ENCODE measurements around the gene G3BP1.
"Not testable (repeated sequence)": the region's sequence is repeated elsewhere in the genome, so short reads cannot be mapped to it uniquely, and the experiment has no call there.

Gene G3BP1

DNA sequence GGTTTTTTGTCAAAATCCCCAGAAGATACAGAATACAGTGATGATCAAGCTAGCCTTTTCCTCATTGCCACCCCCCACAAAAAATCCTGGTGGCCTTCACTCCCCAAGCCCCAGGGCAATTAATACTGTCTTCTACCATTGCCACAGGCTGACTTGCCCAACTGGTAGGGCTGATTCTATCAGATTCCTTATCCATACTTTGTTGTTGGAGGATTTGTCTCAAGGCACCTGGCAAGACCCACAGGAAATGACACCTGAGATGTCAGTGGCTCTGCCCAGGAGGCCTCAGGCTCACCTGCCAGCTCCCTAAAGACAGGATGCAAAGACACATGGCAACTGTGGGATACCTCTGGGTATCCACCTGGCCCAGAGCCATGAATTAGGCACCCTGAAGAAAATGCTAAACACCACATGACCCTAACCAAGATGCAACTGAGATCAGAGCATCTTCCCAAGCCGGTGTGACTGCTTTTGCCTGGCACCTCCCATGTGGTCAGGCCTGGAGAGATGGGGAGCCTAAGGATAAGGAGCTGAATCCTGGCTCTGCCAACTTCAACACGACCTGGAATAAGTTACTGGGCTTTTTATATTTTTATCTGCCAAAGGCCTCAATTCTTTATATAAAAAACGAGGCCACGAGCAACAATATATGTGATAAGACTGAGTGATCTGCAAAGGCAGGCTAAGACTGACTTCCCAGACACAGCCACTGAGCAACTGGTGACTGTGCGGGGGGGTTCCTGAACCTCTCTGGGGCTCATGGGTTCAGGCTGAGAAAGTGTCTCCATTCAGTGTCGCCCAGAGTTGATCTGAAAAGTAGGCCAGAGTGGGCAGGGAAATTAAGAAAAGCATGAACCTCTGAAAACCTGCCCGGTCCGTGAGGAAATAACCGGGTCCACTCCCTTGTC, 14.3 kb upstream of the G3BP1 start:
- no peak for DNase-seq

DNA sequence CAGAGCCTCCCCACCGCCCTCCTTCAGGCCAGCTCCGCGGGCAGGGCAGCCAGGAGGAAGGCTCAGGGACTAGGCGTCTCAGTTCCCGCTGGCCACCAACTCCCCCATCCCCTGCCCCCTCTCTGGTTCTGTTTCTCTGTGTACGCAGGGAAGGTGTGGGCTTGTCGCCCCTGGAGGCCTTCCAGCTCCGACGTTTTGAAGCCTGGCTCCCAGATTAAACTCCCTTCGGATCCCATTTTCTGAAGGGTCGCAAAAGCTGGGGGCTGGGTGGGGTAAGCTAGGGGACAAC, 13.7 kb upstream of the G3BP1 start:
- DNase-seq = no peak

DNA sequence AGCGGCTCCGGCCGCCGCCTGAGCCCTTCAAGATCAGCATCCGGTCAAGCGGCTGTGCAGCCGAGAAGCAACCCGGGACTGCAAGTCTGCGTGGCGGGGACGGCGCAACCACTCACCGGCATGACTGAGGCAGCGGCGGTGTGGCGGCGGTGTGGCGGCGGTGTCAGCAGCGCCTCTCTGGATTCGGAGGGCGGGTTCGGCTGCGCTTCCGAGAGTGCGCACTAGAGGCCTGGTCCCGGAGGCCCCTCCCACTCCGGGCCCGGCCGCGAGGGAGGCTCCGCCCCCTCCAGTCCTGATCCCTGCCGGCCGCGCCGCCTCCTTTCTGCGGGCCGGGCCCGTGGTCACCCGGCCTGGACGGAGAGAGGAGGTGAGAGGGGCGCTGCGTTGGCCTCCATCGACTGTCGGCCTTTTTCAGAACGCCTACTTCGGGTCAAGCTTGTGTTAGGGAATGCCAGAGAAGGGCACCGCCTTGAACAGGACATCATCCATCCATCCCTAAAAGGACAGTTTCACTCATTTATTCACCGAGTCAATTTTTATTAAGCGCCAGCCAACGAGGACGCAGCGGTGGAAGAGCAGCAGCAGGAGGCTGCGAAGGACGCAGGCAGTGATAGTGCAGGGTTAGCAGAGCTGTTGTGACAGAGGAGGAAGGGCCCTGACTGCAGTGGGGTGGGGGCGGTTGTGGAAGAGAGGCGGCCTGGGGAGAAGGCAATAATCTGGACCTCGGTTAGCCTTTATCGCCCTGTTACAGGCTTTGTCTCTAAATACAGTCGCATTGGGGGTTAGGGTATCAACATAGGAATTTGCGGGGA, 13.1 kb upstream of the G3BP1 start, which contains the start of gene ATOX1:
ATOX1 (minus strand) TSS at position 202 of the 812 bp plus-strand sequence; CDS start at position 122, 80 bp downstream.
- peak; percentile 55 for DNase-seq

DNA sequence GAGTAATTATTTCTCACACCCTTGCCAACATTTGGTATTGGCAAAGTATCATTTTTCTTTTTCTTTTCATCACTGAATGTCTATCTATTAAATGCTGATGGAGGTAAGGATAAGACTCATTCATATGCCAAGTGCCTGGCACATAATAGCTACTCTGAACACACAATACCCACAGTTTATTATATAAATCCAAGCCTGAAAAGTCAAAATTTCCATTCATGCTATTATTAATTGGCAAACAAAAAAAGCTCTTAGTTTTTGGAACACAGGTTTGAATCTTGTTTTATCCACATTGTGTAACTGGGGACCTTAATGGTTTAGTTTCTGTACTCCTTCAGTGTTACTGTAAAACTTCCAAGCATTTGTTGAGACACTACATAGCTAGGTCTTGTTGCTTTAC, 7.0 kb upstream of the G3BP1 start:
- no peak for DNase-seq

DNA sequence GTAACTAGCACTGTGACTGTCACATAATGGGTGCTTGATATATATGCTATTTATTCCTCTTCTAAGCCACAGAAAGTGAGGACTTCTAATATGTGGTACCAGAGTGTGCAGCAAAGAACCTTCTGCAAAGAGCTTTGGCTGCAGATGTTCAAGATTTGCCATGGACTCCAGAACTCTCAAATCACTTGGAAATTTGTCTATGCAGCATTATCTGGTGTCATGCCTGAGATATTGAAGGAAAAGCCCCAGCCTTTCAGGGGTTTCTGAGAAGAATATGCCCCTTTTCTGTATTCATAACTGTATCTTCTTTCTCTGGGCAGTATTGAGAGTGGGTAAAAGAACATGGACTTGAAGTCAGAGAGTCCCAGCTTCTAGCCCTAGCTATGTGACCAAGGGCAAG, 4.8 kb upstream of the G3BP1 start:
- DNase-seq = no peak

DNA sequence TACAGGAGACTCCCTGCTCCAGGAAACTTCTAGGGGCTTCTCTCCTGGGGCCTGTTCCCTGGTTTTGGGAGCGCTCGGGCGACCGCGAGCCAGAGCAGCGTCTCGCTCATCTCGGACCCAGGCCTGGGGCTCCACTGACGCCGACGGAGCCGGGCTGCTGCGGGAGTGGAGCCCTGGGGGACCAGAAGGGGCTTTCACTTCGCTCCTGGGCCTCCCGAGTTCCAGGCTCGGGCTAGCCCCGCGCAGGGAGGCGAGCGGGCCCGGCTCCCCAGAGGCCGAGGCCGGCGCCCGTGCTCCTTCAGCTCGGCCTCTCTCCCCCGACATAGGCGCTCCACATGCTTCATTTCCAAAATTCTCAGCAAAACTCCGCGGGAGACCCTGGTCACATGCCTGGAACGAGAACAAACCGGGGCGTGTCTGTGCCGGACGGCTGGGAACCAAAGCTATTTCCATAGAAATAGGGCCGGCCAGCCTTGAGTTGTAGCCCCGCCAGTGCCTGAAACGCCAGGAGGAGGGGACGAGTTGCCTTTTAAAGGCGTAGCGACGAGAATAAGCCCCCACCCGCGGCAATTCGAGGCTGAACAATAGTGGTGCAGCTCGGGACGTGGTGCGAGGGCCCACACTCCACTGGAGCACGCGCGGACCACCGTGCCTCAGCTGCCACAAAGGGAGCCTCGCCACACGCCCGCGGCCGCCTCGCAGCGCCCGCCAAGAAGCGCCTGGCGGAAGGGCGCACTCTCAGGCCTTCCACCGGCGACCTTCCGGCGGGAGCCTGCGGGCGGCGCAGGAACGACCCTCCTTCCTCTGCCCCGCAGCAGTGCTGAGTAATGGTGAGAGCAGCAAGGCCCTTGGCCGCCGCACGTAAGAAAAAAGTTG, 1.1 kb upstream of the G3BP1 start:
- peak; percentile 45 for DNase-seq

DNA sequence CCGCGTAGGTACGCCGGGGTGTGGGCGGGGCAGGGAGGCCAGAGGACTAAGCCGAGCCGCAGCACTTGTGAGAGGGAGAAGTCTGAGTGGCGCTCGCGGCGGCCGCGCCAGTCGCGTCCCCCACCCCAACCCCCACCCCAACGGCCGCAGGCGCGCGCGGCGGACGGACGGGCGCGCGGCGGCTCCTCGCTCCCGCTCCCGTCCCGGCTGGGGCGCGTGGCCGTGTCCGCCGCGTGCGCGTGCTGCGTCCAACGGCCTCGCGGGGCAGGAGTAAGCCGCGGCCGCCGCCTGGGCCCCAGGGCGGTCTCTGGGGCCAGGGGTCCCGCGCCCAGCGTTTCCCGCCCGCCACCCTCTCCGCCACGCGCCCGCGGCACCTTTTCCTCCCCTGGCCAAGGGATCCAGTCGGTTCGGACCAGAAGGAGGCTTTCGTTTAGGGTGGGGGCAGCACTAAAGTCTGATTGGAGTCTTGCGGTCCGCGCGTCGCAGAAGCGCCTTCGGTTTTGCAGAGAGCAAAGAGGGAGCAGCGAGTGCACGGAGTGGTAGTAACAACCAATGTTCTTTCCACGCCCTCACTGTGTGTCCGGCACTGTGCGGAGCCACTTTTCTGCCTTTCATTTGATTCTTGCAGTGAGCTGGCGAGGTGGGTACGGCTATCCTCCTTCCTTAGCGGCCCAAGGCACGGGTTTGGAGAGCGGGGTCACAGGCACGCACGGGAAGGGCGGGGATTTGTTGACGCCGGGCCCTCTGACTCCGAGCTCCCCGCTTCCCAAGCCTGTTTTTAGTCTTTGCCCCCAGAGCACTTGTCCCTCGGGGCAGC, 483 bp downstream of the G3BP1 start:
- DNase-seq = peak; percentile 25

DNA sequence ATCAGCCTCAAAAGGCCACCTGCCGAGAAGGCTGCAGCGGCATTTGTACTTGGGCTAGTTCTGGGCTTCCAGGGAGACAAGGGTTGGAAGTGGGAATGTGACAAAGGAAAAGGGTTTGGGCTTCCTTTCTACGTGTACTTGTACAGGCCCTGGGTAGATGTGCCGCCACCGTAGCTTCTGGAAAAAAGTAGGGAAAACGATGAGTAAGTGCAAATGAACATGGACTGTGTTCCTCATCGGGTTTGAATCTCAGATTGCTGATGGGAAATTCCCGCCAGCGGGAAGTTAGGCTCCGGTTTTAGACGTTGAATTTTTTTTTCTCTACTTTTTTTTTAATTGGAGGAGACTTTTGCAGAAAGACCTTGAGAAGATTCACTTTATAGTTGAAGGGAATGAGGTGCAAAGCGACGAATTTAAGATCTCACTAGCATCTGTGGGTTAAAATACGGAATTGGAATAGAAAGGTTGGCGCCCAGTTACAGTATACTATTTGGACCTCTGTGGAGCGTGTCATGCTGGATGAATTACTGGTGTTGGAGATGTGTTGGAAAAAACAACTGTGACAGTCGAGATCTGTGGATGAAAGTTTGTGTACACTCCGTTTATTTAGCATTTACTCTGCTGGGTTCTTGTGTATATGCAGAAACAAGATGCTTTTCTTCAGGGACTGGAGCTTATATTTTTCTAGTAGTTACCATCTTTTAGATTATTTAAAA, 1.2 kb downstream of the G3BP1 start:
- no peak for DNase-seq

DNA sequence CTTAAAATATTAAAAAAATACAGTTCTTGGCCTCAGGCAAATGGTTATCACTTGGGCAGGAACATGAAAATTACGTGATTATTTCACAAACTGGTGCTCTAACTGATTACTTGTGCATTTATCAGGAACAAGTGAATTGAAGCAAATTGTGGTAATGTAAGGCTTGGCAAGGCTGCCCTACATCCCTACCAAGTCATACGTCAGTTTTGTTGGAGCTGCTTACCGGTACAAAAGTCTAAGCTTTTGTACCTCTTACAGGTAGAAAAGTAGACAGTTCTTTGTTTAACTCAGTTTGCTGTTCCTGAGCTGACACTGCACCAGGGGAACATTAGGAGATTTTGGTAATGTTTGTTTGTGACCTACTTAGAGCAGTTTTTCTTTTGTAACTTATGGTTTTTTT, 2.2 kb downstream of the G3BP1 start:
- DNase-seq = no peak

DNA sequence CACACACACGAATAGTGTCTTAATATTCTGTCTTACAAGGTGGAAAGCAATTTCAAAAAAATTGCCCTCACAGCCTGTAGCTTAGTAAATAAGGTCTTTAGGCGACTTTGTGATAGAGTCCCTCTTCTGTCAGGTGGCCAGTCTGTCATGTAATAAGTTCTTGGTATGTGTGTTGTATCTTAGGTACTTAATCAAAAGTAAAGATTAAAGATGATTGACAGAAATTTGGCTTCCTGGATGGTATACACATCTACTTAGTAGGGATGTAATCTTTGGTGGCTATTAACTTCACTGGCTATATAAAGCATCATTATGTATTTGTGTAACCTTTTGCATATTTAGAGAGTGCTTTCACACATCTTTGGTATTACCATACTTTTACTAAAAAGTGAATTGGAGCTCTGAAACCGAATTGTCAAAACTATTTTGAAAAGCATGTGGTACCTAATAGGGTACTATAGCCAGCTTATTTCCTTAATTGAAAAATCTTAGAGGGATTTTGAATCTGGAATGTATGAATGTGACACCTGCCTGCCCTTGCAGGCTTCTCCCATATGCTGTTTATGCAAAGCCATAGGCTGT, 3.4 kb downstream of the G3BP1 start:
- no peak for DNase-seq

DNA sequence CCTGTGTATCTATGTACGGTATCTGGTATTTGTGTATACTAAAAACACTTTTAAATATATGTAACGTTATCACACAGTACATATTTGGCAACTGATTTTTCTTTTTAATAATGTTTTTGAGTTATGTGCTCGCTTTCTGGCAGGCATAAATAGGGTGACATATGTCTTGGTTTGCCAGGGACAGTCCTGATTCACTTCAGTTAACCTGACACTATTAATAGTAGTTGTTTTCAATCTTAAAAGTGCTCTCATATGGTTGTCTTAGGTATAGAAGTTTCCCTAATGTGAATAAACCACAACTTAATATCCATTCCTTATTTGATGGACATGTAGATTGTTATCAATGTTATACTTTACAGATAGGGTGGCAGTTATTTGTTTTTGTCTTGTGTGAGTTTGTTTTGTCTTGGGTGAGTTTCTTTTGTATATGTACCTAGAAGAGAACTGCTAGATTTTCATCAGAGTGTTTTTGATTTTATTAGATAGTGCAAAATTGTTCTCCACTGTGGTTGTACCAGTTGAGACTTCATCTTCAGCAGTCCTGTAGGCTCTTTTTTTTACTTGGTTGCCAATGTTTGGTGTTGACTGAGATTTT, 7.9 kb downstream of the G3BP1 start:
- DNase-seq = no peak

DNA sequence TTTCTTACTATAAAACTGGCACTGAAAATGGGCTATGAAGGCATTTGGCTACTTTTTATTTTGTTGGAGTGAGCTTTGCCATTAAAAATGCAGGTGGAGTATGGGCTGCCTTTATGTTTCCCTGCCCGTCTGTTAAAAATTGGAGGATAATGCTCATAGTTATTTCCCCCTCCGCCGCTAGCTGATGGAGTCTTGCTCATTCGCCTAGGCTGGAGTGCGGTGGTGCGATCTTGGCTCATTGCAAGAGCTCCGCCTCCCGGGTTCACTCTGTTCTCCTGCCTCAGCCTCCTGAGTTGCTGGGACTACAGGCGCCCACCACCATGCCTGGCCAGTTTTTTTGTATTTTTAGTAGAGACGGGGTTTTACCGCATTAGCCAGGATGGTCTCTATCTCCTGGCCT, 8.6 kb downstream of the G3BP1 start:
- DNase-seq = no peak

DNA sequence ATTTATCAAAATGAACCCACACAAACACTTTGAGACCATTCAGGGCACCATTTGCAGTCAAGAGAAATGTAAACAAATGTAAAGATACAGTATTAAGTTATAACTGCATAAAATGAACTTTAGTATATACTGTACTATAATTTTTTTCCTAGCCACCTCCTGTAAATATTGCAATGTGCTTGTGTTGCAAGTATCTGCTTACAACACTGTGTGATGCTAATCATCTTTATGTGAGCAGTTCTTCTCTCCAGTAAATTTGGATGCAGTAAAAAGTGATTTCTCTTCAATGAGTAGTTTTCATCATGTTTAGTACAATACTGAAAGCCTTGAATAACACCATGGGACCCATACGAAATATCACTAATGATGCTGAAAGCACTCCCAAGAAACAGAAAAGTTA, 9.4 kb downstream of the G3BP1 start:
- no peak for DNase-seq

DNA sequence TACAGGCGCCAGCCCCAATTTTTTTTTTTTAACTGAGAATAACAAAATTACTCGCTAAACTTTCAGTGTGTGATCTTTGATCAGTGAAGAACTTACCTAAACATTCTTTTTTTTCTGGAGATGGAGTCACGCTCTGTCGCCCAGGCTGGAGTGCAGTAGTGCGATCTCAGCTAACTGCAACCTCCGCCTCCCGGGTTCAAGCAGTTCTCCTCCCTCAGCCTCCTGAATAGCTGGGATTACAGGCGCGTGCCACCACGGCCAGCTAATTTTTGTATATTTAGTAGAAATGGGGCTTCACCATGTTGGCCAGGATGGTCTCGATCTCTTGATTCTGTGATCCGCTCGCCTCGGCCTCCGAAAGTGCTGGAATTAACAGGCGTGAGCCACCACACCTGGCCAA, 11.9 kb downstream of the G3BP1 start:
- DNase-seq = not testable (repeated sequence)

DNA sequence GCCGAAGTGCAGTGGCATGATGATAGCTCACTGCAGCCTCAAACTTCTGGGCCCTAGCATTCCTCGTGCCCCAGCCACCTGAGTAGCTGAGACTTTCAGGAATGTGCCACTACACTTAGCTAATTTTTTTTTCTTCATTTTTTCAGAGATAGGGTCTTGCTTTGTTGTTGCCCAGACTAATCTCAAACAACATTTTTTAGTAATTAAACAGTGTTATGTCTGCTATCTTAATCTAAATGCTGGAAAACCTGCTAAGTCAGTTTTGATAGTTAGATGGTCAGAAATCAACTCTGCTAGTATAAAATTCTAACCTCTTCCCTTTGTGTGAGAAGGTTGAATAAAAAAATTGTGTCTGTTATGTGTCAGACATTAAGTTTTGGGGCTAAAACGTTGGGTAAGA, 12.4 kb downstream of the G3BP1 start:
- no peak for DNase-seq

DNA sequence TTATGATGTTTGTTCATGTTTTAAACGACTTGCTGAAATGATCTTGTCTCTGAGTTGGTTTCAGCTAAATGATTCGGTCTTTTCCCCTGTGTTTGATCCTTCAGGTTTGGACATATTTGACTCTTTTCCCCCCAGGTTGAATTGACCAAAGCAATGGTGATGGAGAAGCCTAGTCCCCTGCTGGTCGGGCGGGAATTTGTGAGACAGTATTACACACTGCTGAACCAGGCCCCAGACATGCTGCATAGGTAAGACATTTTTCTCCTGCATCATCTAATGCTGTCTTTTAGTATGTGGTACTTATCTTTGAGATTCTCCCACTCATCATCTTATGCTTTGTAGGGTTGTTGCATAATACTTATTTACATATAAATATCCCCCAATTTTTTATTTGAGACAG, 14.7 kb downstream of the G3BP1 start:
- DNase-seq = no peak

DNA sequence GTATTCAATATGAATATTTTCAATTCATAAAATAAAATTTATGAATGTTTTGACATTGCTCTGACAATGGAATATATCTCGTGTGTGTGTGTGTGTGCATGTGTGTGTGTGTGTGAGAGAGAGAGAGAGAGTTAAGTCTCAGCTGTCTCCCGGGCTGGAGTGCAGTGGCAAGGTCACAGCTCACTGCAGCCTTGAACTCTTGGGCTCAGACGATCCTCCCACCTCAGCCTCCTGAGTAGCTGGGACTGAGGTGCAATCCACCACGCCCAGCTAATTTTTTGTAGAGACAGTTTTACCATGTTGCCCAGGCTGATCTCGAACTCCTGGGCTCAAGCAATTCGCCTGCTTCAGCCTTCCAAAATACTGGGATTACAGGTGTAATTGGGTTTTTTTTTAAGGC, 16.1 kb downstream of the G3BP1 start:
- no peak for DNase-seq

DNA sequence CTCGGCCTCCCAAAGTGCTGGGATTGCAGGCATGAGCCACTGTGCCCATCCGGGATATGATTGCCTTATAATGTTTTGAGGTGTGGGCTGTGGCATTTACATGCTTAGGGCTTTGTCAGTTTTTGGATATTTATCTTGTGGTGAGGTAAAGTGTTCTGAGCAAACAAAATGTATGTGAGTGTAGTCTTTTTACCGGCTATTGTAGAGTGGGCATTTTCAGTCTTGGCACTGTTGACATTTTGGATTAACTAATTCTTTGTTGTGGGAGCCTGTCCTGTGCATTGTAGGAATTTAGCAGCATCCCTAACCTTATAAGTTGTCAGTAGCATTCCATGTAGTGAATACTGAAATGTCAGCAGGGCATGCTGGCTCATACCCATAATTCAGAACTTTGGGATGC, 21.6 kb downstream of the G3BP1 start:
- no peak for DNase-seq

DNA sequence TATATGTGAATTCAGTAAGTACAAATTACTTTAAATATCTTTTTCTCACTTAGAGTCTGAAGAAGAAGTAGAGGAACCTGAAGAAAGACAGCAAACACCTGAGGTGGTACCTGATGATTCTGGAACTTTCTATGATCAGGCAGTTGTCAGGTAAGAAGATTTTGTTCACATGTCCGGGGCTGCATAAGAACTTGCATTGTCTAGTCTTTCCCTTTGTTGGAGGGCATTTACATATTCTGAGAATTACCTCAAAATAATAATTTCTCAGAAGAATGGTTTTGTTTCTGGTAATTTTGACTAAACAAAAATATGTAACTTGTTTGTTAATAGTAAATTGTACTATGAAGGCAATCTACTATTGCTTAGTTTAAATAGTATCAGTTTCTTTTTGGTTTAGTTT, 23.7 kb downstream of the G3BP1 start:
- DNase-seq = no peak

DNA sequence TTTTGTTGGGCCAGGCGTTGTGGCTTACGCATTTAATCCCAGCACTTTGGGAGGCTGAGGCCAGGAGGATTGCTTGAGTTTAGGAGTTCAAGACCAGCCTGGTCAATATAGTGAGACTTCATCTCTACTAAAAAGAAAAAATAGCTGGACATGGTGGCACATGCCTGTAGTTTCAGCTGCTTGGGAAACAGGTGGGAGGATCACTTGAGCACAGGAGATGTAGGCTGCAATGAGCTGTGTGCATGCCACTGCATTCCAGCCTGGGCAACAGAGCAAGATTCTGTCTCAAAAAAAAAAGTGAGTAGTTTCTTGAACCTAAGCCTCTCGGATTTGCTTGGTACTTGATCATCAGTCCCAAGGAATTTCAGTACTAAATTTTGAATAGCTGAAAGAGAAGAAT, 26.9 kb downstream of the G3BP1 start:
- DNase-seq = no peak

DNA sequence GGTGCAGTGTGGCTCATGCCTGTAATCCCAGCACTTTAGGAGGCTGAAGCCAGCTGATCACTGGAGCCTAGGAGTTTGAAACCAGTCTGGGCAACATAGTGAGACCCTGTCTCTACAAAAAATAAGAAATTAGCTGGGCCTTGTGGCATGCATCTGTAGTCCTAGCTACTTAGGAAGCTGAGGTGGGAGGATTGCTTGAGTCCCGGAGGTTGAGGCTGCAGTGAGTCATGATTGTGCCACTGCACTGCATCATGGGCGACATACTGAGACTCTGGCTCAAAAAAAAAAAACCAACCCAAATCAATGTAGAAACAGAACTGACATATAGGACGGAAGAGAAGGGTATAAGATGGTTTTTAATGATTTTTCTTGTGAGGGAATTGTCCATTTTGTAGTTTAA, 27.7 kb downstream of the G3BP1 start:
- DNase-seq = no peak
